CD14-positive monocyte (primary cell): ENCODE measurements around the gene ZDHHC7. TPM values are rescaled to one million over a fixed set of nuclear protein-coding genes. Genes with fewer than 3 reads are reported as not detected.
A peak's percentile ranks its signal among the peaks of the same experiment; 100 is the strongest.

Source experiments
- DNase-seq, 3 donors: peaks; one replicate each; pipeline ENCODE4 v3.0.0-alpha.2; 2011 to 2022
- H2AFZ ChIP-seq: 2 replicates; pipeline ENCODE4 v1.6.0; 2012; ENCODE audit warnings: mild to moderate bottlenecking, low read depth, low read length, inconsistent platforms; ENCODE audit not compliant: insufficient read depth, poor library complexity, severe bottlenecking
- H3K27ac ChIP-seq, 2 donors: 1 replicate in 1 of 2; 2 replicates in 1 of 2; pipeline ENCODE4 v1.5.1; 2012 to 2013; ENCODE audit warnings: low read length in 2 of 2, control low read depth in 1 of 2, inconsistent platforms in 1 of 2, low read depth in 1 of 2, mild to moderate bottlenecking in 1 of 2
- H3K27me3 ChIP-seq, 2 donors: one replicate each; pipeline versions ENCODE4 v1.6.0 to v1.6.1; 2011 to 2013; ENCODE audit warnings: low read length in 2 of 2; ENCODE audit not compliant: control insufficient read depth in 2 of 2, insufficient read depth in 2 of 2
- H3K36me3 ChIP-seq, 2 donors: replicated peaks in 1 of 2; 1 replicate in 1 of 2; 2 replicates in 1 of 2; pipeline versions ENCODE4 v1.5.1 to v1.6.1; 2012 to 2013; ENCODE audit warnings: low read length in 2 of 2, control low read depth in 1 of 2, inconsistent platforms in 1 of 2, mild to moderate bottlenecking in 1 of 2; ENCODE audit not compliant: insufficient read depth in 2 of 2, control insufficient read depth in 1 of 2
- H3K4me1 ChIP-seq, 2 donors: 1 replicate in 1 of 2; 2 replicates in 1 of 2; pipeline versions ENCODE4 v1.5.1 to v1.6.1; 2012 to 2013; ENCODE audit warnings: low read length in 2 of 2, control low read depth in 1 of 2, inconsistent platforms in 1 of 2, mild to moderate bottlenecking in 1 of 2, moderate library complexity in 1 of 2; ENCODE audit not compliant: insufficient read depth in 2 of 2, control insufficient read depth in 1 of 2
- H3K4me2 ChIP-seq: replicated peaks from 2 replicates; pipeline ENCODE3; 2012; ENCODE audit warnings: low read length, moderate library complexity, mild to moderate bottlenecking; ENCODE audit not compliant: poor library complexity, severe bottlenecking; ENCODE audit errors: extremely low read depth
- H3K4me3 ChIP-seq, 3 experiments: fragments of 200-600 bp in 1 of 3; sonication (generic) in 1 of 3; replicated peaks in 1 of 3; 1 replicate in 2 of 3; 2 replicates in 1 of 3; pipeline ENCODE4 v1.5.1; 2011 to 2013; ENCODE audit warnings: low read length in 3 of 3, mild to moderate bottlenecking in 3 of 3, control low read depth in 2 of 3, low read depth in 2 of 3, inconsistent platforms in 1 of 3, moderate library complexity in 1 of 3
- H3K79me2 ChIP-seq: 2 replicates; pipeline ENCODE4 v1.6.0; 2012; ENCODE audit warnings: mild to moderate bottlenecking, control low read depth, inconsistent platforms, low read length, moderate library complexity; ENCODE audit not compliant: insufficient read depth
- H3K9ac ChIP-seq: 2 replicates; pipeline ENCODE4 v1.6.0; 2017; ENCODE audit warnings: low read length, mild to moderate bottlenecking; ENCODE audit not compliant: insufficient read depth, poor library complexity, severe bottlenecking
- H3K9me3 ChIP-seq, 2 donors: replicated peaks in 1 of 2; 1 replicate in 1 of 2; 2 replicates in 1 of 2; pipeline versions ENCODE4 v1.5.1 to v1.6.1; 2012 to 2013; ENCODE audit warnings: low read length in 2 of 2, control low read depth in 1 of 2; ENCODE audit not compliant: control insufficient read depth in 1 of 2, insufficient read depth in 1 of 2
- H4K20me1 ChIP-seq: 2 replicates; pipeline ENCODE4 v1.6.0; 2012; ENCODE audit warnings: mild to moderate bottlenecking, low read length, control low read depth, moderate library complexity; ENCODE audit not compliant: insufficient read depth
- H3K27ac Mint-ChIP-seq, 7 donors: one replicate each; pipeline ENCODE4 v1.8.0; 2020; ENCODE audit warnings: mild to moderate bottlenecking in 7 of 7, mixed read lengths in 7 of 7, moderate library complexity in 6 of 7, inconsistent platforms in 2 of 7
- H3K27me3 Mint-ChIP-seq, 3 donors: one replicate each; pipeline ENCODE4 v1.8.0; 2021 to 2022; ENCODE audit warnings: low read depth in 3 of 3, mild to moderate bottlenecking in 3 of 3, mixed read lengths in 3 of 3, moderate library complexity in 3 of 3, inconsistent platforms in 1 of 3
- H3K36me3 Mint-ChIP-seq, 2 donors: one replicate each; pipeline ENCODE4 v1.8.0; 2020; ENCODE audit warnings: mixed read lengths in 2 of 2, inconsistent platforms in 1 of 2, mild to moderate bottlenecking in 1 of 2
- H3K4me1 Mint-ChIP-seq: one replicate; pipeline ENCODE4 v1.8.0; 2020; ENCODE audit warnings: mild to moderate bottlenecking, mixed read lengths
- H3K4me3 Mint-ChIP-seq, 2 donors: one replicate each; pipeline ENCODE4 v1.8.0; 2020; ENCODE audit warnings: mild to moderate bottlenecking in 2 of 2, mixed read lengths in 2 of 2, moderate library complexity in 1 of 2
- H3K9me3 Mint-ChIP-seq, 7 donors: one replicate each; pipeline ENCODE4 v1.8.0; 2020 to 2022; ENCODE audit warnings: mixed read lengths in 7 of 7, mild to moderate bottlenecking in 6 of 7, moderate library complexity in 6 of 7, inconsistent platforms in 2 of 7
- WGBS: methylation state at CpG from one replicate; pipeline ENCODE4 v1.1.5; 2013; ENCODE audit warnings: missing lambda C conversion rate; ENCODE audit not compliant: insufficient coverage; 5-methylcytosine and 5-hydroxymethylcytosine counted together
- intact Hi-C, 2 donors: fragments of 100-400 bp; cut with micrococcal nuclease; formaldehyde crosslinking; loops; one replicate each; pipeline versions ENCODE4 v1.15.0 to v1.15.1; 2023
- polyA plus RNA-seq, 3 donors: library from polyadenylated mRNA; depleted of rRNA in 1 of 3; unstranded in 2 of 3; stranded (reverse) in 1 of 3; fragments of 300-500 nt in 2 of 3; fragments of >200 nt in 1 of 3; fragmentation: Illumina TruSeq in 2 of 3; gene quantifications; 1 replicate in 2 of 3; 2 replicates in 1 of 3; pipeline ENCODE4 v1.2.3, GENCODE V29; 2012 to 2021
- TF ChIP-seq, protein P1 (sequence below): fragments of 200-600 bp; IDR thresholded peaks from one replicate; pipeline ENCODE4 v1.8.0; 2022; ENCODE audit warnings: antibody characterized with exemption, mild to moderate bottlenecking

The ZDHHC7 gene
- polyA plus RNA-seq, 3 donors, result 99.7 to 189 (median 129) TPM

DNA sequence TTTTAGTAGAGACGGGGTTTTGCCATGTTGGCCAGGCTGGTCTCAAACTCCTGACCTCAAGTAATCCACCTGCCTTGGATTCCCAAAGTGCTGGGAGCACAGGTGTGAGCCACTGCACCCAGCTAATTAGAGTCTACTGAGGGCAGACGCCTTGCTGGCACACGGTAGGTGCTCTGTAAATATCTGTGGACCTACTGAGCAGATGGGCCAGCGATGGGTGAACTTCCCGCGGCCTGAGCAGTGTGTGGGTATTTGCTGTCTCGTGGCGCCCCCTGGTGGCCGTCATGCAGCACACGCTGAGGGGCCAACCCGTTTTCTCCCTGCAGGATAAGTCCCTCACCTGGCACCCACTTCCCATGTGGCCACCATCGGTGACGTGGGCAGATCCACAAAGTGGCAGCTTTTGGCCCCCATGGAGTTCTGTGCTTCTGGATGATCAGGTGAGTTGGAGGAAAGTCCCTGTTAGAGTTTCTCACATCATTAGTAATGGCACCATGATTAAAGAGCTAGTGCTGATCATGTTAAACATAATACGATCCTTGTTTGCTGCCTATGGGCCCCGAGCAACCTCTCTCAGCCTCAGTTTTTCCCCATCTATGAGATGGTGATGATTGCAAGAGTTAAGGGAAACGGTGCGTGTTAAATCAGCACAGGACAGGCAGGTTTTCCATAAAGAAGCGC is 40.7 kb downstream of the ZDHHC7 start:
- WGBS, result 25% methylated on average over 13 of the region's 18 CpGs
- H3K36me3 ChIP-seq, result peaks cover 22 to 25% of the 10 kb centered on the region in 2 donors
- H3K27me3 ChIP-seq, result no peaks in the 10 kb centered on the region
- no peak overlapping the region for H2AFZ ChIP-seq
- Mint-ChIP-seq H3K27me3 (peaks cover 2 to 9% (median 4%) of the 10 kb centered on the region in 3 donors), H3K9me3 (peaks cover 0 to 3% (median 0%) of the 10 kb centered on the region in 7 donors), H3K4me3 (no peak overlapping the region), H3K27ac (peak overlapping the region in 1 of 7 donors; percentile 50), H3K4me1 (peaks cover 30% of the 10 kb centered on the region), H3K36me3 (peaks cover 20 to 23% of the 10 kb centered on the region in 2 donors)
- peaks cover 1% of the 10 kb centered on the region for H3K79me2 ChIP-seq
- H3K9me3 ChIP-seq, result no peaks in the 10 kb centered on the region
- no peak overlapping the region for H3K4me3 ChIP-seq
- TF ChIP-seq, protein P1, sequence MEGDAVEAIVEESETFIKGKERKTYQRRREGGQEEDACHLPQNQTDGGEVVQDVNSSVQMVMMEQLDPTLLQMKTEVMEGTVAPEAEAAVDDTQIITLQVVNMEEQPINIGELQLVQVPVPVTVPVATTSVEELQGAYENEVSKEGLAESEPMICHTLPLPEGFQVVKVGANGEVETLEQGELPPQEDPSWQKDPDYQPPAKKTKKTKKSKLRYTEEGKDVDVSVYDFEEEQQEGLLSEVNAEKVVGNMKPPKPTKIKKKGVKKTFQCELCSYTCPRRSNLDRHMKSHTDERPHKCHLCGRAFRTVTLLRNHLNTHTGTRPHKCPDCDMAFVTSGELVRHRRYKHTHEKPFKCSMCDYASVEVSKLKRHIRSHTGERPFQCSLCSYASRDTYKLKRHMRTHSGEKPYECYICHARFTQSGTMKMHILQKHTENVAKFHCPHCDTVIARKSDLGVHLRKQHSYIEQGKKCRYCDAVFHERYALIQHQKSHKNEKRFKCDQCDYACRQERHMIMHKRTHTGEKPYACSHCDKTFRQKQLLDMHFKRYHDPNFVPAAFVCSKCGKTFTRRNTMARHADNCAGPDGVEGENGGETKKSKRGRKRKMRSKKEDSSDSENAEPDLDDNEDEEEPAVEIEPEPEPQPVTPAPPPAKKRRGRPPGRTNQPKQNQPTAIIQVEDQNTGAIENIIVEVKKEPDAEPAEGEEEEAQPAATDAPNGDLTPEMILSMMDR, result peak; percentile 95
- H4K20me1 ChIP-seq, result peaks cover 25% of the 10 kb centered on the region
- peak; percentile 74 to 85 (median 76) for DNase-seq
- H3K4me1 ChIP-seq, result peaks cover 21 to 30% of the 10 kb centered on the region in 2 donors
- no peak overlapping the region for H3K9ac ChIP-seq
- no peak overlapping the region for H3K27ac ChIP-seq
- H3K4me2 ChIP-seq, result no peak overlapping the region
- intact Hi-C loops, result loop anchor here (1.0 to 10.0 kb wide), 6 partner anchors 43 to 296 kb away; no protein-coding TSS in a partner anchor

DNA sequence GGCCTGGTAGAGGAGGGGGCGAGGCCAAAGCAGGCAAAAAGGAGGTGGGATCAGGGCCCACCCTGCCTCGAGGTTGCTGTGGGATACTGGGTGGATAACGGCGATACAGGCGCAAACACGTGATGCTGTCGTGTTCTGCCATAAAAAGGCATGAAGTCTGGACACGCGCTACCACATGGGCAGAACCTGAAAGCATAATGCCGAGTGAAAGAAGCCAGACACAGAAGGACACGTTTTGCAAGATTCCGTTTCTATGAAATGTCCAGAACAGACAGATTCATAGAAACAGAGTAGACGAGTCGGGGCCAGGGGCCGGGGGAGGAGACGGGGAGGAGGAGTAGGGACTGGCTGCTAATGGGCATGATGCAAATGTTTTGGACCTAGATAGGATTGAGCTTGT is 43.5 kb downstream of the ZDHHC7 start:
- no peak overlapping the region for H3K27ac Mint-ChIP-seq
- no peak for DNase-seq
- H3K36me3 ChIP-seq, result no peaks in the 10 kb centered on the region
- no peak overlapping the region for H2AFZ ChIP-seq
- no peak overlapping the region for H3K9ac ChIP-seq
- H3K4me1 Mint-ChIP-seq, result peaks cover 21% of the 10 kb centered on the region
- WGBS, result 98% methylated on average over 16 of the region's 16 CpGs
- H3K4me1 ChIP-seq, result peaks cover 16 to 20% of the 10 kb centered on the region in 2 donors
- H3K4me2 ChIP-seq, result no peak overlapping the region
- no peak overlapping the region for H3K4me3 Mint-ChIP-seq
- intact Hi-C loops, result no loop called here
- no peak overlapping the region for H3K4me3 ChIP-seq
- H3K9me3 Mint-ChIP-seq, result peaks cover 0 to 5% (median 0%) of the 10 kb centered on the region in 7 donors
- no peaks in the 10 kb centered on the region for H4K20me1 ChIP-seq
- H3K27me3 ChIP-seq, result no peaks in the 10 kb centered on the region
- TF ChIP-seq, protein P1, result no peak
- no peaks in the 10 kb centered on the region for H3K36me3 Mint-ChIP-seq
- H3K9me3 ChIP-seq, result no peaks in the 10 kb centered on the region
- no peak overlapping the region for H3K27ac ChIP-seq
- H3K27me3 Mint-ChIP-seq, result peaks cover 3 to 15% (median 10%) of the 10 kb centered on the region in 3 donors
- no peaks in the 10 kb centered on the region for H3K79me2 ChIP-seq
